HCT116 (cell line): ENCODE measurements around the gene PTPRZ1. TPM values are rescaled to one million over a fixed set of nuclear protein-coding genes. Genes with fewer than 3 reads are reported as not detected.

Experiments
- ATAC-seq: fragments of 200-7000 bp; cut with Tn5 transposase; 2 replicates; pipeline ENCODE4 v1.9.1; 2020; ENCODE audit warnings: mild to moderate bottlenecking, moderate library complexity
- BruUV-seq: library from RNA; stranded (reverse); fragments of 400-500 nt; replicated peaks from 2 replicates; lab custom pipeline; 2021; lab: Mats Ljungman, UMichigan
- CTCF ChIA-PET: fragments of 300-600 bp; sonication (Branson Sonifier 250); formaldehyde crosslinking; loops from one replicate; lab custom pipeline; 2021; ENCODE audit warnings: antibody characterized with exemption; lab: Charles Lee
- POLR2A ChIA-PET: fragments of 300-600, 350-600 bp; sonication (Branson Sonifier 250); formaldehyde crosslinking; loops from one replicate; lab custom pipeline; 2021; ENCODE audit warnings: antibody characterized with exemption; lab: Charles Lee
- RAD21 ChIA-PET, 2 experiments: fragments of 300-600 bp; sonication (Branson Sonifier 250); formaldehyde crosslinking; loops; one replicate each; lab custom pipeline; 2023; ENCODE audit warnings: low total read pairs in 2 of 2; ENCODE audit not compliant: uncharacterized antibody in 2 of 2, unreplicated experiment in 2 of 2, low non-redundant PET in 1 of 2; lab: Charles Lee
- DNase-seq: peaks from one replicate; pipeline ENCODE4 v3.0.0-alpha.2; 2010; ENCODE audit warnings: low read depth, low spot score
- H2AFZ ChIP-seq: fragments of 200-600 bp; shearing (Covaris generic), sonication (generic); 2 replicates; pipeline ENCODE4 v1.6.1; 2017; ENCODE audit warnings: low read depth, mixed run types, mixed read lengths, antibody characterized with exemption, low read length; ENCODE audit not compliant: poor library complexity, severe bottlenecking
- H3K27ac ChIP-seq: 2 replicates; pipeline ENCODE4 v1.5.1; 2012; ENCODE audit warnings: low read depth, low read length
- H3K27me3 ChIP-seq: fragments of 200-600 bp; sonication (generic); 2 replicates; pipeline ENCODE4 v1.6.1; 2016; ENCODE audit warnings: mixed run types, low read length, mixed read lengths; ENCODE audit not compliant: insufficient read depth
- H3K36me3 ChIP-seq, 2 experiments: fragments of 200-500 bp in 1 of 2; fragments of 200-600 bp in 1 of 2; sonication (Bioruptor generic) in 1 of 2; sonication (generic) in 1 of 2; 2 replicates each; pipeline versions ENCODE4 v1.5.1 to v1.6.1; 2014 to 2016; ENCODE audit warnings: low read length in 2 of 2, inconsistent platforms in 1 of 2, mixed read lengths in 1 of 2, mixed run types in 1 of 2; ENCODE audit not compliant: insufficient read depth in 2 of 2, control insufficient read depth in 1 of 2
- H3K4me1 ChIP-seq, 2 experiments: fragments of 200-600 bp in 1 of 2; sonication (generic) in 1 of 2; 2 replicates each; pipeline versions ENCODE4 v1.5.1 to v1.6.1; 2012 to 2017; ENCODE audit warnings: low read length in 2 of 2, inconsistent platforms in 1 of 2, mild to moderate bottlenecking in 1 of 2, mixed read lengths in 1 of 2, mixed run types in 1 of 2, moderate library complexity in 1 of 2; ENCODE audit not compliant: insufficient read depth in 2 of 2, control insufficient read depth in 1 of 2
- H3K4me2 ChIP-seq: fragments of 200-600 bp; sonication (generic); 2 replicates; pipeline ENCODE4 v1.6.1; 2017; ENCODE audit warnings: mixed run types, low read length, mixed read lengths
- H3K4me3 ChIP-seq, 2 experiments: fragments of 200-600 bp in 1 of 2; sonication (generic) in 1 of 2; replicated peaks in 1 of 2; 2 replicates each; pipeline ENCODE4 v1.5.1; 2011 to 2016; ENCODE audit warnings: low read length in 2 of 2, control low read depth in 1 of 2, low read depth in 1 of 2, mild to moderate bottlenecking in 1 of 2, mixed read lengths in 1 of 2, mixed run types in 1 of 2
- H3K79me2 ChIP-seq: fragments of 200-600 bp; sonication (generic); 2 replicates; pipeline ENCODE4 v1.6.1; 2017; ENCODE audit warnings: mild to moderate bottlenecking, mixed run types, low read length, moderate library complexity, mixed read lengths; ENCODE audit not compliant: insufficient read depth
- H3K9ac ChIP-seq: fragments of 200-600 bp; sonication (generic); 2 replicates; pipeline ENCODE4 v1.6.1; 2016; ENCODE audit warnings: low read length, mixed read lengths
- H3K9me2 ChIP-seq: fragments of 200-600 bp; sonication (generic), shearing (Covaris generic); 2 replicates; pipeline ENCODE4 v1.6.1; 2017; ENCODE audit warnings: mixed run types, mild to moderate bottlenecking, moderate library complexity; ENCODE audit not compliant: insufficient read depth
- H3K9me3 ChIP-seq, 2 experiments: fragments of 200-500 bp in 1 of 2; fragments of 200-600 bp in 1 of 2; sonication (Bioruptor generic) in 1 of 2; sonication (generic) in 1 of 2; 2 replicates each; pipeline ENCODE4 v1.6.1; 2014 to 2017; ENCODE audit warnings: low read length in 2 of 2, mixed read lengths in 2 of 2, inconsistent platforms in 1 of 2, low read depth in 1 of 2, mild to moderate bottlenecking in 1 of 2, mixed run types in 1 of 2, moderate library complexity in 1 of 2; ENCODE audit not compliant: control insufficient read depth in 1 of 2, insufficient read depth in 1 of 2
- H4K20me1 ChIP-seq: fragments of 200-600 bp; sonication (generic), shearing (Covaris generic); 2 replicates; pipeline ENCODE4 v1.6.1; 2017; ENCODE audit warnings: mixed run types, mild to moderate bottlenecking, moderate library complexity; ENCODE audit not compliant: insufficient read depth
- CEBPB ChIP-seq: IDR thresholded peaks from 2 replicates; pipeline ENCODE4 v1.6.1; 2012; ENCODE audit warnings: low read depth
- EZH2 ChIP-seq: fragments of 200-600 bp; sonication (generic); IDR thresholded peaks from 2 replicates; pipeline ENCODE4 v1.6.1; 2017; ENCODE audit warnings: antibody characterized with exemption, mixed run types
- FOSL1 ChIP-seq: IDR thresholded peaks from 2 replicates; pipeline ENCODE4 v1.6.1; 2012; ENCODE audit warnings: low read depth
- JUND ChIP-seq: IDR thresholded peaks from 2 replicates; pipeline ENCODE4 v1.6.1; 2012
- SIN3A ChIP-seq: IDR thresholded peaks from 2 replicates; pipeline ENCODE4 v1.6.1; 2012; ENCODE audit warnings: low read depth
- TCF7L2 ChIP-seq: IDR thresholded peaks from 2 replicates; pipeline ENCODE4 v1.7.0; 2011; ENCODE audit warnings: borderline replicate concordance, inconsistent platforms; ENCODE audit not compliant: insufficient read depth, insufficient read length; ENCODE audit errors: extremely low read depth
- ZNF274 ChIP-seq: fragments of 200-500 bp; sonication (Bioruptor generic); IDR thresholded peaks from 2 replicates; pipeline ENCODE4 v1.6.1; 2014; ENCODE audit warnings: mild to moderate bottlenecking, low read depth, low read length, inconsistent platforms
- intact Hi-C: fragments of 100-400 bp; cut with micrococcal nuclease; formaldehyde crosslinking; loops from 2 replicates; pipeline ENCODE4 v1.10.0; 2022
- total RNA-seq: library from RNA; stranded (reverse); gene quantifications from one replicate; pipeline ENCODE4 v1.2.1, GENCODE V29; 2021; ENCODE audit not compliant: unreplicated experiment
- TF ChIP-seq, protein P1 (sequence below): IDR thresholded peaks from 2 replicates; pipeline ENCODE4 v1.6.1; 2012; ENCODE audit warnings: low read depth
- TF ChIP-seq, protein P2 (sequence below): IDR thresholded peaks from 2 replicates; pipeline ENCODE4 v1.6.1; 2012

Gene PTPRZ1
- total RNA-seq, 1 experiment from 2014 or later: 0.25 TPM

DNA sequence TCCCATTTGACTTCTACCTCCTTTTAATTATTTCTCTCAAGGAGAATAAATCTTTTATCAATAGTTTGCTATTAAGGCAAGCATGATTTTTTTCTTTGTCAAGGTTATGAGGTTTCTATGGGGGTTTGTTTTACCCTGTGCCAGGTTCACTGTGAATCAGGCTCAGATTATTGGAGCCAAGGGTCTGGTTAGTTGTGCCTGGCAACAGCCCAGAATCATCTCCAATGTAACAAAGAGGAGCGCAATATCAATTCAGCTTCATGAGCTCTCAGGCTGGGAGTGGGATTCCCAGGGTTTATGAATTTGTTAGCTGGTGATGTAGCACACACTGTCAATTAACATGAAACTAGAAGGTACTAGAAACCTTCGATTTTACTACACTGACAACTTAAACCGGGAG is 197.9 kb downstream of the PTPRZ1 start:
- H3K36me3 ChIP-seq: no peaks in the 10 kb centered on the region
- no peak for TF ChIP-seq TCF7L2
- TF ChIP-seq, protein P1, sequence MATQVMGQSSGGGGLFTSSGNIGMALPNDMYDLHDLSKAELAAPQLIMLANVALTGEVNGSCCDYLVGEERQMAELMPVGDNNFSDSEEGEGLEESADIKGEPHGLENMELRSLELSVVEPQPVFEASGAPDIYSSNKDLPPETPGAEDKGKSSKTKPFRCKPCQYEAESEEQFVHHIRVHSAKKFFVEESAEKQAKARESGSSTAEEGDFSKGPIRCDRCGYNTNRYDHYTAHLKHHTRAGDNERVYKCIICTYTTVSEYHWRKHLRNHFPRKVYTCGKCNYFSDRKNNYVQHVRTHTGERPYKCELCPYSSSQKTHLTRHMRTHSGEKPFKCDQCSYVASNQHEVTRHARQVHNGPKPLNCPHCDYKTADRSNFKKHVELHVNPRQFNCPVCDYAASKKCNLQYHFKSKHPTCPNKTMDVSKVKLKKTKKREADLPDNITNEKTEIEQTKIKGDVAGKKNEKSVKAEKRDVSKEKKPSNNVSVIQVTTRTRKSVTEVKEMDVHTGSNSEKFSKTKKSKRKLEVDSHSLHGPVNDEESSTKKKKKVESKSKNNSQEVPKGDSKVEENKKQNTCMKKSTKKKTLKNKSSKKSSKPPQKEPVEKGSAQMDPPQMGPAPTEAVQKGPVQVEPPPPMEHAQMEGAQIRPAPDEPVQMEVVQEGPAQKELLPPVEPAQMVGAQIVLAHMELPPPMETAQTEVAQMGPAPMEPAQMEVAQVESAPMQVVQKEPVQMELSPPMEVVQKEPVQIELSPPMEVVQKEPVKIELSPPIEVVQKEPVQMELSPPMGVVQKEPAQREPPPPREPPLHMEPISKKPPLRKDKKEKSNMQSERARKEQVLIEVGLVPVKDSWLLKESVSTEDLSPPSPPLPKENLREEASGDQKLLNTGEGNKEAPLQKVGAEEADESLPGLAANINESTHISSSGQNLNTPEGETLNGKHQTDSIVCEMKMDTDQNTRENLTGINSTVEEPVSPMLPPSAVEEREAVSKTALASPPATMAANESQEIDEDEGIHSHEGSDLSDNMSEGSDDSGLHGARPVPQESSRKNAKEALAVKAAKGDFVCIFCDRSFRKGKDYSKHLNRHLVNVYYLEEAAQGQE: no peak
- TF ChIP-seq, protein P2, sequence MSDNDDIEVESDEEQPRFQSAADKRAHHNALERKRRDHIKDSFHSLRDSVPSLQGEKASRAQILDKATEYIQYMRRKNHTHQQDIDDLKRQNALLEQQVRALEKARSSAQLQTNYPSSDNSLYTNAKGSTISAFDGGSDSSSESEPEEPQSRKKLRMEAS: no peak
- H3K79me2 ChIP-seq: no peaks in the 10 kb centered on the region
- no peaks in the 10 kb centered on the region for H3K27me3 ChIP-seq
- H3K27ac ChIP-seq: no peak overlapping the region
- H3K9me3 ChIP-seq: no peaks in the 10 kb centered on the region
- BruUV-seq: no TSS peak
- H3K9me2 ChIP-seq: no peaks in the 10 kb centered on the region
- no peaks in the 10 kb centered on the region for H3K4me1 ChIP-seq
- ATAC-seq: no peak
- no peak overlapping the region for H3K4me3 ChIP-seq
- no peak for DNase-seq
- no peak overlapping the region for H3K9ac ChIP-seq
- CTCF ChIA-PET: interaction anchor here (1.3 kb wide), 1 partner anchor 22 kb away, joined by 3 read pairs; no protein-coding TSS in a partner anchor
- intact Hi-C loops: no loop called here
- no peak overlapping the region for H2AFZ ChIP-seq
- POLR2A ChIA-PET: no interaction called here
- no peak overlapping the region for H3K4me2 ChIP-seq
- no peaks in the 10 kb centered on the region for H4K20me1 ChIP-seq
- RAD21 ChIA-PET: no interaction called here

DNA sequence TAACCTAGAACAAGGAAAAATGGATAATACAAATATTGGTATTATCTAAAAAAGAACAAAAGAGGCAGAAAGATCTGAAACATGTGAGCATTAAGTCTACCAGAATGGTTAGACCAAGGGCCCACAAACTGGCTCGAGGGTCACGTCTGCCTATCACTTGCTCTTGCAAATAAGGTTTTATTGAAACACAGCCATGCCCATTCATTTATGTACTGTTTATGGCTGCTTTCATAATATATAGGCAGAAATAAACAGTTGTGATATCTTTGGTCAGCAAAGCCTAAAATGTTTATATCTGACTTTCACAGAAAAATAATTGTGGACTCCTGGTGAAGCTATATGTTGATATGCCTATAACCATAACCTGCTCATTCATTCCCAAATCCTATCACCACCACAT is 199.3 kb downstream of the PTPRZ1 start:
- CTCF ChIA-PET: no interaction called here

More for the DNA sequence above, 199.3 kb downstream of the PTPRZ1 start:
- RAD21 ChIA-PET: no interaction called here
- H3K9ac ChIP-seq: no peak overlapping the region
- H4K20me1 ChIP-seq: no peaks in the 10 kb centered on the region
- no peak overlapping the region for H2AFZ ChIP-seq
- H3K4me1 ChIP-seq: no peaks in the 10 kb centered on the region
- no peak for ATAC-seq
- intact Hi-C loops: no loop called here
- no peaks in the 10 kb centered on the region for H3K79me2 ChIP-seq
- DNase-seq: no peak
- no peak overlapping the region for H3K27ac ChIP-seq
- no TSS peak for BruUV-seq
- no peak overlapping the region for H3K4me2 ChIP-seq
- POLR2A ChIA-PET: no interaction called here
- no peaks in the 10 kb centered on the region for H3K27me3 ChIP-seq
- no peaks in the 10 kb centered on the region for H3K9me3 ChIP-seq
- H3K36me3 ChIP-seq: no peaks in the 10 kb centered on the region
- H3K4me3 ChIP-seq: no peak overlapping the region
- TF ChIP-seq FOSL1: no peak
- TF ChIP-seq ZNF274: no peak
- no peak for TF ChIP-seq JUND
- TF ChIP-seq SIN3A: no peak
- TF ChIP-seq CEBPB: no peak
- no peak for TF ChIP-seq EZH2
- H3K9me2 ChIP-seq: no peaks in the 10 kb centered on the region
